ENCODE results near the gene SECISBP2.

SECISBP2 gene

DNA sequence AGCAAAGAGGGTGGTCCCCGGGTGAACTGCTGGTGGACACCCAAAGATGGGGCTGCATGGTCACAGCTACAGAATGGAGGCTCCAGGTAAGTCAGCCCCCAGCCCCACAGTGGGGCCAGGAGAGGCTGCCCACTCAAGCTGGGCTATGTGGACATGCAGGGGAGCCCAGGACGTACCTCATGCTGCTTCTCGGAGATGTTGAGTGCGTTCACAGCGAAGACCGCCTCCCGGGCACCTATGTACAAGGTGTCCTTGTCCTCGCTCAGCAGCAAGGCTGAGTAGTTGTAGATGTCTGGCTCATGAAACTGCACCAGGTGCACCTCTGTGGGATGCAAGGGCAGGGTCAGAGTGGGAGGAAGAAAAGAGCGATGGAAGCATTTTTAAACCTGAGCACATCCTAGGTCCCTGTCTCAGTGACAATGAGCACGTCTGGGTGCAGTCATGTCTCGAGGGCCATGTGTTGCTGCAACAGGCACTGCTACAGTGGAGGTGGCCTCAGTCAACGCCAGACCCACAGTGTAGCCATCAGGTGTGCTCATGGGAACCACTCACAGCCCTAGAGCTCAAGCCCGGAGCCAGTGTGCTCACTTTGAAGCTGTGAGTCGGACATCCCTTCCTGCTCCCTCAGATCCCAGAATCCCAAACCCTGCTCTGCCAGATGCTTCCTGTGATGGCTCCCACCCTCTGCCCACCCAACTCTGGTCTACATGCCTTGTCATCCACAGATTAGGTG, 84.6 kb downstream of the SECISBP2 start:
- Histone ChIP-seq H3K27me3 (ENCODE audit: insufficient read depth, poor library complexity, severe bottlenecking) (no peaks in the 10 kb centered on the region), H3K4me3 (ENCODE audit: severe bottlenecking) (no peak overlapping the region), H3K36me3 (ENCODE audit: low read depth) (no peaks in the 10 kb centered on the region), H3K4me1 (ENCODE audit: insufficient read depth, poor library complexity, severe bottlenecking) (no peaks in the 10 kb centered on the region), H3K9me3 (ENCODE audit: severe bottlenecking) (no peaks in the 10 kb centered on the region), H3K27ac (ENCODE audit: poor library complexity, severe bottlenecking) (no peak overlapping the region)
- TF ChIP-seq, protein P1, sequence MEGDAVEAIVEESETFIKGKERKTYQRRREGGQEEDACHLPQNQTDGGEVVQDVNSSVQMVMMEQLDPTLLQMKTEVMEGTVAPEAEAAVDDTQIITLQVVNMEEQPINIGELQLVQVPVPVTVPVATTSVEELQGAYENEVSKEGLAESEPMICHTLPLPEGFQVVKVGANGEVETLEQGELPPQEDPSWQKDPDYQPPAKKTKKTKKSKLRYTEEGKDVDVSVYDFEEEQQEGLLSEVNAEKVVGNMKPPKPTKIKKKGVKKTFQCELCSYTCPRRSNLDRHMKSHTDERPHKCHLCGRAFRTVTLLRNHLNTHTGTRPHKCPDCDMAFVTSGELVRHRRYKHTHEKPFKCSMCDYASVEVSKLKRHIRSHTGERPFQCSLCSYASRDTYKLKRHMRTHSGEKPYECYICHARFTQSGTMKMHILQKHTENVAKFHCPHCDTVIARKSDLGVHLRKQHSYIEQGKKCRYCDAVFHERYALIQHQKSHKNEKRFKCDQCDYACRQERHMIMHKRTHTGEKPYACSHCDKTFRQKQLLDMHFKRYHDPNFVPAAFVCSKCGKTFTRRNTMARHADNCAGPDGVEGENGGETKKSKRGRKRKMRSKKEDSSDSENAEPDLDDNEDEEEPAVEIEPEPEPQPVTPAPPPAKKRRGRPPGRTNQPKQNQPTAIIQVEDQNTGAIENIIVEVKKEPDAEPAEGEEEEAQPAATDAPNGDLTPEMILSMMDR (IDR thresholded peaks at IDR 0.05; ENCODE audit: poor library complexity, severe bottlenecking): no peak
- ATAC-seq (ENCODE audit: low read depth): no peak
- DNase-seq (ENCODE audit: low spot score): no peak

DNA sequence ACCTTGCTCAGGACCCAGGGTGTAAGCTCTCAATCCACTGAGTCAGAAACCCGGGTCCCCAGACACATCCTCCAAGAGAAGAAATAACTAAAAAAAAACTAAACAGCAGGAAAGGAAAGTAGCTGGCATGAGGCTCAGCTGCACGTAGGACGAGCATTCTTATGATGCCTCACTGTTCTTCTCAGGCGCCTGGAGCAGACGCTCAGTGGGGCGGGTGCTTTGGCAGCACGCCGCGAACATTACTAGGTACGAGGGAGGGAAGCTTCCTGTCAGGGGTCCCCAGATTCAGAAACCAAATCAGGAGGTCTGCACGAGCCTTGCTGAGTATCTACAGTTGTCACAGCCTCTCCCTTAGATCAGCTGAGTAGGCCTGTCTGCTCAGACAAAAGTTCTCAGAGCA, 85.8 kb downstream of the SECISBP2 start:
- no peak overlapping the region for H3K4me3 ChIP-seq (ENCODE audit: severe bottlenecking)
- H3K27me3 ChIP-seq (ENCODE audit: insufficient read depth, poor library complexity, severe bottlenecking): no peaks in the 10 kb centered on the region
- no peak for DNase-seq (ENCODE audit: low spot score)
- no peaks in the 10 kb centered on the region for H3K9me3 ChIP-seq (ENCODE audit: severe bottlenecking)
- TF ChIP-seq, protein P1 (IDR thresholded peaks at IDR 0.05; ENCODE audit: poor library complexity, severe bottlenecking): no peak
- no peaks in the 10 kb centered on the region for H3K36me3 ChIP-seq (ENCODE audit: low read depth)
- H3K4me1 ChIP-seq (ENCODE audit: insufficient read depth, poor library complexity, severe bottlenecking): no peaks in the 10 kb centered on the region
- no peak overlapping the region for H3K27ac ChIP-seq (ENCODE audit: poor library complexity, severe bottlenecking)
- no peak for ATAC-seq (ENCODE audit: low read depth)

DNA sequence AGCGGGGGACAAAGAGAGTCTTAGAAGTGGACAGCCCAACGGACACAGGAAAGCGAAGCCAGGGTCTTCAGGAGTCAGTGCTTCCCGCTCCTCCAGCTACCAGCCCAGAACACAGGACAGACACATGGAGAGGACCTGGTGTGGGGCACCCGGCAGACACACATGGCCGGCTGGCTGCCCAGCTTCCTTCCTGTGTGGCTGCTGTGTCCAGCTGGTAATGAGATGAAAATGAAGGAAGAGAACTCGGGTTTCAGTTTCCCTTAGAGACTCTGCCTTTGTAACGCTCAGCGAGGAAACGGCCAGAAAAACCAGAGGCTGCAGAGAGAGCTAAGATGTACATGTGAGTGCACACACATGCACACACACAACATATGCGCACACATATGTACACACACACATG, 87.5 kb downstream of the SECISBP2 start:
- ATAC-seq (ENCODE audit: low read depth) (no peak), DNase-seq (ENCODE audit: low spot score) (no peak)
- Histone ChIP-seq H3K4me1 (ENCODE audit: insufficient read depth, poor library complexity, severe bottlenecking) (no peaks in the 10 kb centered on the region), H3K9me3 (ENCODE audit: severe bottlenecking) (no peaks in the 10 kb centered on the region), H3K36me3 (ENCODE audit: low read depth) (no peaks in the 10 kb centered on the region), H3K4me3 (ENCODE audit: severe bottlenecking) (no peak overlapping the region), H3K27me3 (ENCODE audit: insufficient read depth, poor library complexity, severe bottlenecking) (no peaks in the 10 kb centered on the region), H3K27ac (ENCODE audit: poor library complexity, severe bottlenecking) (no peak overlapping the region)
- TF ChIP-seq, protein P1 (IDR thresholded peaks at IDR 0.05; ENCODE audit: poor library complexity, severe bottlenecking): no peak

DNA sequence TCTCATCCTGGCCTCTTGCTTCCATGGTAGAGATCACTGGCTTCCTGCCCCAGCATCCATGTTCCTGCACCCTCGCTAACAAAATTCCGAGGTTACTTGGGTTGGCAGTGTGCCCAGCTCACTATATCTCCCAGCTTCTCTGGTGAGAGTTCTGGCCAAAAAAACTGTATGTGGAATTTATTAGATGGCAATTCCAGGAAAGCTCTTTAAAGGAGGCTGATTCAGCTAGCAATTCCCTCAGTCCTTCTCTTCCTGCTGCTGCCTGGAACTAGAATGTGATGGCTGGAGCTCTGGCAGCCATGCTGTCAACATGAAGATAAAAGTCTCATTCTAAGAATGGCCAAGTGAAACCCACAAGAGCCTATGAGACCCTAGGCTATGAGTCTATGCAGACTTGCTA, 88.8 kb downstream of the SECISBP2 start:
- DNase-seq (ENCODE audit: low spot score) (no peak), ATAC-seq (ENCODE audit: low read depth) (no peak)

More for the DNA sequence above, 88.8 kb downstream of the SECISBP2 start:
- H3K27me3 ChIP-seq (ENCODE audit: insufficient read depth, poor library complexity, severe bottlenecking): no peaks in the 10 kb centered on the region
- H3K9me3 ChIP-seq (ENCODE audit: severe bottlenecking): no peaks in the 10 kb centered on the region
- TF ChIP-seq, protein P1 (IDR thresholded peaks at IDR 0.05; ENCODE audit: poor library complexity, severe bottlenecking): no peak
- H3K27ac ChIP-seq (ENCODE audit: poor library complexity, severe bottlenecking): no peak overlapping the region
- no peaks in the 10 kb centered on the region for H3K4me1 ChIP-seq (ENCODE audit: insufficient read depth, poor library complexity, severe bottlenecking)
- no peaks in the 10 kb centered on the region for H3K36me3 ChIP-seq (ENCODE audit: low read depth)
- H3K4me3 ChIP-seq (ENCODE audit: severe bottlenecking): no peak overlapping the region

All from RWPE2 (cell line).